DMS114 treated with DMSO at 0.1 percent for 48 hours (cell line): ENCODE results near the gene C19orf38.

Experiments used
- DNase-seq: peaks from one replicate; lab custom pipeline; 2025; ENCODE audit not compliant: unreplicated experiment; lab: John Stamatoyannopoulos, UW

C19orf38 gene

DNA sequence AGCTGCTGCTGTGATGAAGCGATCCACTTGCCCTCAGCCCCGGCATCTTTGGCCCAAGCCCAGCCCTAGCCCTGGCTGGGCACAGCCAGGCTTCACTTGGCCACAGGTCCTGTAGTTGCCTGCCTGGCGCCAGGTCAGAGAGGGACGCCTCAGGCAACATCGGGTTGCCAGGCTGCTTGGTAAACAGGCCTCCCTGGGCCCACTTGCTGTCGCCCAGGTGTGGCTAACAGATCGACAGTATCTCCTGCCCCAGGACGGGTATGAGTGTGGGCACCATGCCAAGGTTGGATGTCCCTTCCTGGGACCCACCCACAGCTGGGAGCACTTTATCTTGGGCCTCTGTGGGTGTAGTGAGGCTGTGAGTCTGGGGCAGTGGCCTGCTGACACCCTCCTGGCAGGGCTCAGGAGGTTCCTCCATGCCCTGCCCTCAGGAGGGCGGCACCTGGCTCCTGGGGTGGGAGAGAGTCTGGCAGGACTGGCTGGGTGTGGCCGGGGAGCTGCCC, 51.0 kb downstream of the C19orf38 start:
- no peak for DNase-seq

GRCh38 chr19:10907925-10908324, 59.7 kb downstream of the C19orf38 start:
- no peak for DNase-seq

GRCh38 chr19:10908380-10908960, 60.3 kb downstream of the C19orf38 start:
- no peak for DNase-seq

DNA sequence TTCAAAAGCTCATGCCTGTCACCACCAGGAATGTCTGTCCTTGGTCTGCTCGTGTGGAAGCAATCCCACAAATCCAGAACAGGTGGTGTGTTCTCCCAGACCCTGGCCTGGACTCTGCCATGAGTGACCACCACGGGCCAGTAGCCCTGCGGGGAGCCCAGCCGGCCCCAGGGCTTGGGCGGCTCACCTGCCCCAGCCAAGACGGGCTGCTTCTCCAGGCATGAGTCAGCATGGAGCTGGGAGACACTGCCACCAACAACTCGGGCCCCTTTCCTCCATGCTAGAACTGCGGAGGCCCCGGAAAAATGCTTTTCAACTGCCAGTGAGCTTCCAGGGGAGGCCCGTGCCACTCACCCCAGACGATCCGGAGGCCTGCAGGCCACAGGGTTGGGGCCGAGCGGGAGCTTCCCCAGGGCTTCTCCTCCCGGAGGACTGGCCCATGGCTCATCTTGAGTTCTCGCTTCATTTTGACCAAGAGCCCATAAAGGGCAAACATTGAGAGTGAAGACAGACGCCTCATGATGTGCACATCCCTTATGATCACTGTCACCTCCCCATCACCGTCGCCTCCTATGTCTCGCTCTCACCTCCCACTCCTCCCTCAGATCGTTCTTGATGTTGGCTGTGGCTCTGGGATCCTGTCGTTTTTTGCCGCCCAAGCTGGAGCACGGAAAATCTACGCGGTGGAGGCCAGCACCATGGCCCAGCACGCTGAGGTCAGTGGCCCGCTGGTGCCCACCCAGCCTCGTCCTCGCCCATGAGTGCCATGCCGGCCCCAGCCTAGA, 63.6 kb downstream of the C19orf38 start:
- DNase-seq, result no peak

- no peak for DNase-seq
Observed at GRCh38 chr19:10912619-10913018, 64.4 kb downstream of the C19orf38 start.

DNA sequence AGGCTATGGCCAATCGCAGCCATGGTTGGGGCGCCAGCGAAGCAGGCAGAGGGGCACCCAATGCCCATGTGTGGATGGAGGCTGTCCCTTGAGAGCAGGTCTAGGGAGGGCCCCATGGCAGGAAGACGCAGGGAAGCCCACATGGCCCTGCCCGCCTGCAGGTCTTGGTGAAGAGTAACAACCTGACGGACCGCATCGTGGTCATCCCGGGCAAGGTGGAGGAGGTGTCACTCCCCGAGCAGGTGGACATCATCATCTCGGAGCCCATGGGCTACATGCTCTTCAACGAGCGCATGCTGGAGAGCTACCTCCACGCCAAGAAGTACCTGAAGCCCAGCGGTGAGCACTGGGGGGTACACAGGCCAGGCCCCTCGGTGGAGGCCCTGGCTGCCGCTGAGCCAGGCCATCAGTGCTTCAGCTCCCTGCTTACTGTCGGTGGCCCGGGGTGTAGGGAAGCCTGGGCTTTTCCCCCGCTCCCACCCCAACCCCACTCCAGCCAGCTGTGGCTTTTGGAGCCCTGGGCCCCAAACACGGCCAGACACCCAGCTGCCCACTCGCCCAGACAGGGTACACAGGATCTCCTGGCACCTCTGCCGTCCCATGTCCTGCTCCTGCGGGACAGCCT, 65.6 kb downstream of the C19orf38 start:
- DNase-seq, result no peak

GRCh38 chr19:10915130-10916091, 67.2 kb downstream of the C19orf38 start:
- no peak for DNase-seq

GRCh38 chr19:10916602-10917001, 68.4 kb downstream of the C19orf38 start:
- DNase-seq, result no peak

DNA sequence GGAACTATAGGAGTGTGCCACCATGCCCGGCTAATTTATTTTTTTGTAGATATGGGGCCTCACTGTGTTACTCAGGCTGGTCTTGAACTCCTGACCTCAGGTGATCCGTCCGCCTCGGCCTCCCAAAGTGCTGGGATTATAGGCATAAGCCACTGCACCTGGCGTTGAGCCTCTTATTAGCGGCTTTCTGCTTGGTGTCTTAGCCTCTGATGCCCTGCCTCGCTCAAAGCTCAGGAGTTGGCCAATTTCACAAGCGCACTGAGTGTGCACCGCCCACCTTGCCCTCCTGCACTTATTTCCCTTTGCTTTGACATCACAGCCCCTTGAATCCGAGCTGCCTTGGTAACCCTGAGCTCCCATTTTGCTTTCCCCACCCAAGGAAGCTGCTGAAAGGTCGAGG, 70.1 kb downstream of the C19orf38 start:
- no peak for DNase-seq
